Smooth muscle cell (in vitro differentiated cells): Measurements from ENCODE around the gene DXO. TPM values are rescaled to one million over a fixed set of nuclear protein-coding genes. Genes with fewer than 3 reads are reported as not detected.

Source experiments
- DNase-seq: peaks from one replicate; lab custom pipeline; 2025; ENCODE audit not compliant: unreplicated experiment; lab: John Stamatoyannopoulos, UW
- H2AFZ ChIP-seq: fragments of 200-600 bp; sonication (generic); 2 replicates; pipeline ENCODE4 v1.6.0; 2016; ENCODE audit warnings: antibody characterized with exemption, low read depth, mild to moderate bottlenecking
- H3F3A ChIP-seq: fragments of 200-600 bp; sonication (generic); 2 replicates; pipeline ENCODE4 v1.6.0; 2017; ENCODE audit warnings: antibody characterized with exemption, low read depth
- H3K27ac ChIP-seq: fragments of 200-600 bp; sonication (generic); 2 replicates; pipeline ENCODE4 v1.5.1; 2016; ENCODE audit warnings: low read depth, mild to moderate bottlenecking
- H3K27me3 ChIP-seq: fragments of 200-600 bp; sonication (generic); 2 replicates; pipeline ENCODE4 v1.6.1; 2016; ENCODE audit warnings: low read depth, mild to moderate bottlenecking
- H3K36me3 ChIP-seq: fragments of 200-600 bp; sonication (generic); 2 replicates; pipeline ENCODE4 v1.5.1; 2016; ENCODE audit warnings: low read depth
- H3K4me1 ChIP-seq: fragments of 200-600 bp; sonication (generic); 2 replicates; pipeline ENCODE4 v1.5.1; 2016; ENCODE audit warnings: low read depth
- H3K4me2 ChIP-seq: fragments of 200-600 bp; sonication (generic); 2 replicates; pipeline ENCODE4 v1.6.0; 2016; ENCODE audit warnings: mild to moderate bottlenecking
- H3K4me3 ChIP-seq: fragments of 200-600 bp; sonication (generic); 2 replicates; pipeline ENCODE4 v1.5.1; 2016; ENCODE audit warnings: mild to moderate bottlenecking
- H3K79me2 ChIP-seq: fragments of 200-600 bp; sonication (generic); 2 replicates; pipeline ENCODE4 v1.6.0; 2016; ENCODE audit warnings: low read depth, mild to moderate bottlenecking
- H3K9ac ChIP-seq: fragments of 200-600 bp; sonication (generic); 2 replicates; pipeline ENCODE4 v1.6.0; 2016; ENCODE audit warnings: low read depth
- H3K9me3 ChIP-seq: fragments of 200-600 bp; sonication (generic); replicated peaks from 2 replicates; pipeline ENCODE4 v1.5.1; 2016; ENCODE audit warnings: low read depth
- H4K20me1 ChIP-seq: fragments of 200-600 bp; sonication (generic); 2 replicates; pipeline ENCODE4 v1.6.0; 2016; ENCODE audit warnings: low read depth
- CTCF ChIP-seq: fragments of 200-600 bp; sonication (generic); IDR thresholded peaks from 2 replicates; pipeline ENCODE4 v1.5.1; 2017; ENCODE audit warnings: borderline replicate concordance, mild to moderate bottlenecking, antibody characterized with exemption; ENCODE audit not compliant: insufficient read depth, poor library complexity, severe bottlenecking
- WGBS: methylation state at CpG from one replicate; pipeline ENCODE4 v1.1.7; 2016; ENCODE audit warnings: low lambda C conversion rate; 5-methylcytosine and 5-hydroxymethylcytosine counted together
- polyA plus RNA-seq: library from polyadenylated mRNA; unstranded; fragments of >200 nt; fragmentation: Nextera tagmentation; extraction: Ambion mirVana; gene quantifications from 2 replicates; pipeline ENCODE4 v1.2.1, GENCODE V29; 2016
- total RNA-seq: library from RNA; depleted of rRNA; stranded (reverse); fragments of >200 nt; gene quantifications from 2 replicates; pipeline ENCODE4 v1.2.3, GENCODE V29; 2014

The DXO gene
- total and polyA plus RNA-seq, 2 experiments from 2014 or later: 11.0 to 21.9 TPM

DNA sequence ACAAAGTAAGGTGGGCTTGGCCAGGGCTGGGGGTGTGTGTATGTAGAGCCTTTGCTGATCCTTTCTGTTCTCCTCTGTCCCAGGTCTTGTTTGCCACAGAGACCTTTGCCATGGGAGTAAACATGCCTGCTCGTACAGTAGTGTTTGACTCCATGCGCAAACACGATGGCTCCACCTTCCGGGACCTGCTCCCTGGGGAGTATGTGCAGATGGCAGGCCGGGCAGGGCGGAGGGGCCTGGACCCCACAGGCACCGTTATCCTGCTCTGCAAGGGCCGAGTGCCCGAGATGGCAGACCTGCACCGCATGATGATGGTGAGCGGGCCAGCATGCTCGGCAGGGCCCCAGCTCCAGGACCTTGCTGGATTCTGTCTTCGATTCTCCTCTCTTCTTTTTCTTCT, 6.2 kb downstream of the DXO start:
- no peak for TF ChIP-seq CTCF
- H3K27me3 ChIP-seq: no peaks in the 10 kb centered on the region
- H3F3A ChIP-seq: no peaks in the 10 kb centered on the region
- H3K9ac ChIP-seq: no peak overlapping the region
- peaks cover under 1% of the 10 kb centered on the region for H3K79me2 ChIP-seq
- H2AFZ ChIP-seq: no peak overlapping the region
- no peaks in the 10 kb centered on the region for H4K20me1 ChIP-seq
- H3K4me2 ChIP-seq: no peak overlapping the region
- WGBS: 98% methylated on average over 13 of the region's 13 CpGs
- H3K36me3 ChIP-seq: peaks cover 9% of the 10 kb centered on the region
- H3K4me3 ChIP-seq: no peak overlapping the region
- DNase-seq: no peak
- no peak overlapping the region for H3K27ac ChIP-seq
- no peaks in the 10 kb centered on the region for H3K4me1 ChIP-seq
- H3K9me3 ChIP-seq: no peaks in the 10 kb centered on the region

DNA sequence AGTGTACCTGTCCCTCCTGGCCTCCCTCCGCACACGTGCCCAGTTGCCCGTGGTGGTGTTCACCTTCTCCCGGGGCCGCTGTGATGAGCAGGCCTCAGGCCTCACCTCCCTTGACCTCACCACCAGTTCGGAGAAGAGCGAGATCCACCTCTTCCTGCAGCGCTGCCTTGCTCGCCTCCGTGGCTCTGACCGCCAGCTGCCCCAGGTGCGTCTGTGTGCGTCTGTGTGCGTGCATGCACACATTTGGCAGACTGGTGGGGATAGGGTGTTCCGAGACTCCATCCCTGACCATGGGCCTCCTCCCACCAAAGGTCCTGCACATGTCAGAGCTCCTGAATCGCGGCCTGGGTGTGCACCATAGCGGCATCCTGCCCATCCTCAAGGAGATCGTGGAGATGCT, 8.0 kb downstream of the DXO start:
- Histone ChIP-seq H3K4me1 (peaks cover 8% of the 10 kb centered on the region), H4K20me1 (no peaks in the 10 kb centered on the region), H3K27ac (no peak overlapping the region), H3K27me3 (no peaks in the 10 kb centered on the region), H3K4me2 (no peak overlapping the region), H3K4me3 (no peak overlapping the region), H2AFZ (no peak overlapping the region), H3K9me3 (no peaks in the 10 kb centered on the region), H3F3A (no peaks in the 10 kb centered on the region), H3K79me2 (peaks cover 16% of the 10 kb centered on the region), H3K36me3 (peaks cover 9% of the 10 kb centered on the region), H3K9ac (no peak overlapping the region)
- DNase-seq: no peak
- no peak for TF ChIP-seq CTCF
- WGBS: 99% methylated on average over 19 of the region's 19 CpGs

DNA sequence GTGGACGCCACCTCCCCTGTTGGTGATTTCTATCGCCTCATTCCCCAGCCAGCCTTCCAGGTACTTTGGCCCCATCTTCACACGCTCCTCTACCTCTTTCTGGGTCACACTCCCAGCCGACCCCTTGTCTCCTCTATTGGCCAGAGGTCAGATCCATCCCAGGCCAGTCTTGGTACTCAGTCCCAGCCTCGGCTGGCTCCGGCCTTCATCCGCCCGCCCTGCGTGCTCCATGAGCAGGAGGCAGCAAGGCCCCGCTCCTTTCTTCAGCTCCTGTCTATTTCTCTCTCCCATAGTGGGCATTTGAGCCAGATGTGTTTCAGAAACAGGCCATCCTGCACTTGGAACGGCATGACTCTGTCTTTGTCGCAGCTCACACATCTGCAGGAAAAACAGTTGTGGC, 10.3 kb downstream of the DXO start:
- no peak for DNase-seq
- no peak overlapping the region for H3K4me3 ChIP-seq
- no peak overlapping the region for H3K9ac ChIP-seq
- H4K20me1 ChIP-seq: no peaks in the 10 kb centered on the region
- H3K27ac ChIP-seq: no peak overlapping the region
- peaks cover 9% of the 10 kb centered on the region for H3K36me3 ChIP-seq
- TF ChIP-seq CTCF: no peak
- H3K9me3 ChIP-seq: no peaks in the 10 kb centered on the region
- peaks cover 32% of the 10 kb centered on the region for H3K79me2 ChIP-seq
- H3F3A ChIP-seq: no peaks in the 10 kb centered on the region
- H3K27me3 ChIP-seq: no peaks in the 10 kb centered on the region
- peaks cover 8% of the 10 kb centered on the region for H3K4me1 ChIP-seq
- 97% methylated on average over 12 of the region's 12 CpGs for WGBS
- H2AFZ ChIP-seq: no peak overlapping the region
- no peak overlapping the region for H3K4me2 ChIP-seq
